Lower leg skin (tissue), 3 donors: Measurements from ENCODE around the gene GRIN1.

Experiments
- CTCF ChIP-seq, 3 donors: fragments of 450-650 bp; IDR thresholded peaks; one replicate each; pipeline ENCODE4 v1.5.1; 2016; ENCODE audit warnings: antibody characterized with exemption in 3 of 3, mild to moderate bottlenecking in 3 of 3, moderate library complexity in 2 of 3
- POLR2A ChIP-seq, 2 donors: fragments of 450-650 bp; IDR thresholded peaks; one replicate each; pipeline ENCODE4 v1.6.1; 2016 to 2017; ENCODE audit warnings: antibody characterized with exemption in 2 of 2, mild to moderate bottlenecking in 1 of 2, moderate library complexity in 1 of 2

GRCh38 chr9:137189297-137190295 lies 50.6 kb downstream of the GRIN1 start:
- TF ChIP-seq CTCF (IDR thresholded peaks at IDR 0.05) = no peak
- no peak for TF ChIP-seq POLR2A (IDR thresholded peaks at IDR 0.05)
